Neural crest cell (in vitro differentiated cells): Measurements from ENCODE around the gene TECTA. TPM values are rescaled to one million over a fixed set of nuclear protein-coding genes. Genes with fewer than 3 reads are reported as not detected.

Experiments used
- DNase-seq: peaks from one replicate; pipeline ENCODE4 v3.0.0; 2021; ENCODE audit warnings: low read depth, mixed read lengths, low spot score
- H3K27ac Mint-ChIP-seq: one replicate; pipeline ENCODE4 v1.8.0; 2021; ENCODE audit warnings: mild to moderate bottlenecking, mixed read lengths; ENCODE audit not compliant: unreplicated experiment
- H3K27me3 Mint-ChIP-seq: 2 replicates; pipeline ENCODE4 v1.8.0; 2021; ENCODE audit warnings: low read depth, mild to moderate bottlenecking, mixed read lengths
- H3K36me3 Mint-ChIP-seq: 2 replicates; pipeline ENCODE4 v1.8.0; 2021; ENCODE audit warnings: low read depth, mild to moderate bottlenecking, mixed read lengths
- H3K4me1 Mint-ChIP-seq: 2 replicates; pipeline ENCODE4 v1.8.0; 2021; ENCODE audit warnings: mixed read lengths
- H3K4me3 Mint-ChIP-seq: one replicate; pipeline ENCODE4 v1.8.0; 2021; ENCODE audit warnings: mild to moderate bottlenecking, mixed read lengths
- H3K9me3 Mint-ChIP-seq: 2 replicates; pipeline ENCODE4 v1.8.0; 2021; ENCODE audit warnings: mixed read lengths
- total RNA-seq: library from RNA; stranded (reverse); gene quantifications from 2 replicates; pipeline ENCODE4 v1.2.1, GENCODE V29; 2021
- TF ChIP-seq, protein P1 (sequence below): fragments of 200-600 bp; sonication (generic); conservative IDR thresholded peaks from 2 replicates; pipeline ENCODE4 v1.5.0; 2021; ENCODE audit warnings: antibody characterized with exemption, mild to moderate bottlenecking

TECTA gene
- total RNA-seq, 1 donor from 2014 or later = 1.5 TPM

DNA sequence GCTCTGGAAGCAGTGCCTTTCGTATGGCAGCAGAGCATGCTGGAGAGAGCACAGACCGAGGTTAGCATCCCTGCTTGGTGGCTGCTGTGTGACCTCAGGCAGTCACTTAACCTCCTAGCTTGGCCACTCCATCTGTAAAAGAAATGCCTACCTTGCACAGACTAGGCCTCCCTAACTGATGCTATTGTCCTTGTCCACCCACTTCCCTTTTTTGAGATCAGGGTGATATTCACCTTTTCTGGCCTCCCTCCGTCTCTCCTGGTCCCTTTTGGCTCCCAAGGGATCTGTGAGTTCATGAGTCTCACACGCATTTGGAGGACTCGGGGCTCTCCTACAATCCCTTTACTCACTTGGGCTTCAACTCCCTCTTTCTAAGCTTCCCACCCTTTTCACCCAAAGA is 37.2 kb downstream of the TECTA start:
- no peak overlapping the region for H3K27ac Mint-ChIP-seq
- H3K27me3 Mint-ChIP-seq = no peaks in the 10 kb centered on the region
- TF ChIP-seq, protein P1, sequence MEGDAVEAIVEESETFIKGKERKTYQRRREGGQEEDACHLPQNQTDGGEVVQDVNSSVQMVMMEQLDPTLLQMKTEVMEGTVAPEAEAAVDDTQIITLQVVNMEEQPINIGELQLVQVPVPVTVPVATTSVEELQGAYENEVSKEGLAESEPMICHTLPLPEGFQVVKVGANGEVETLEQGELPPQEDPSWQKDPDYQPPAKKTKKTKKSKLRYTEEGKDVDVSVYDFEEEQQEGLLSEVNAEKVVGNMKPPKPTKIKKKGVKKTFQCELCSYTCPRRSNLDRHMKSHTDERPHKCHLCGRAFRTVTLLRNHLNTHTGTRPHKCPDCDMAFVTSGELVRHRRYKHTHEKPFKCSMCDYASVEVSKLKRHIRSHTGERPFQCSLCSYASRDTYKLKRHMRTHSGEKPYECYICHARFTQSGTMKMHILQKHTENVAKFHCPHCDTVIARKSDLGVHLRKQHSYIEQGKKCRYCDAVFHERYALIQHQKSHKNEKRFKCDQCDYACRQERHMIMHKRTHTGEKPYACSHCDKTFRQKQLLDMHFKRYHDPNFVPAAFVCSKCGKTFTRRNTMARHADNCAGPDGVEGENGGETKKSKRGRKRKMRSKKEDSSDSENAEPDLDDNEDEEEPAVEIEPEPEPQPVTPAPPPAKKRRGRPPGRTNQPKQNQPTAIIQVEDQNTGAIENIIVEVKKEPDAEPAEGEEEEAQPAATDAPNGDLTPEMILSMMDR = no peak
- H3K36me3 Mint-ChIP-seq = peaks cover 4% of the 10 kb centered on the region
- no peaks in the 10 kb centered on the region for H3K9me3 Mint-ChIP-seq
- DNase-seq = no peak
- H3K4me1 Mint-ChIP-seq = no peaks in the 10 kb centered on the region
- H3K4me3 Mint-ChIP-seq = no peak overlapping the region

DNA sequence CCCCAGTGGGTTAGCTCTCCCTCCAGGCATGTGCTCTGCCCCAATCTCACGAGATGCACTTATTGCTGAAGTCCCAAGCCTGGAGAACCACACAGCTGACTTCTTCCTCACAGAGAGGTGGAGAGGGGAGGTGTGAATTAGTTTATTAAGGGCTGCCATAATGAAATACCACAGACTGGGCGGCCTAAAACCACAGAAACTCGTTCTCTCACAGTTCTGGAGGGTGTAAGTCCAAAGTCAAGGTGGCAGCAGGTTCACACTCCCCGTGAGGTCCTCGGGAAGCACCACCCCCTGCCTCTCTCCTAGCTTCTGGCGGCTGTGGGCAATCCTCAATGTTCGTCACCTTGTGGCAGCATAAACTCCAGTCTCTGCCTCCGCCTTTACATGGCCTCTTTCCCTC is 39.3 kb downstream of the TECTA start:
- TF ChIP-seq, protein P1 = no peak

DNA sequence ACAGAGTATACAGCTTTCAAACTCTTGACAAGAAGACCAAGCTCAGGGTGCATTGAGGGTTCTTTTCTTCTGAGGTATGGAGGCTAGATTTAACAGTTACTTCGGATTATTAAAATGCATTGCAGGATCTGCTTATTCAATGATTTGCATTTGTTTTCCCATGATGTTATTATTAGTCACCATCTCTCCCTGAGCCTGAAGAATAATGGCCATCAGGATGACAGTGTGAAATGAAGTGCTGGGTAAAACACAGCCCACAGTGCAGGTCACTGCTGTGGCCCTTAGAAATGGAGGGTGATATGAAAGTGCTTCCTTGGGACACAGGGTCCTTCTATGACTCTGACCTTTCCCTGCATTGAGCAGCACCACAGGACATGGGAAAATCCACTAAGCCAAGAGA is 40.0 kb downstream of the TECTA start:
- TF ChIP-seq, protein P1 = no peak
- H3K4me1 Mint-ChIP-seq = no peaks in the 10 kb centered on the region
- peak overlapping the region; percentile 15 for H3K27ac Mint-ChIP-seq
- DNase-seq = no peak
- H3K27me3 Mint-ChIP-seq = no peaks in the 10 kb centered on the region
- H3K4me3 Mint-ChIP-seq = no peak overlapping the region
- H3K9me3 Mint-ChIP-seq = no peaks in the 10 kb centered on the region
- H3K36me3 Mint-ChIP-seq = no peaks in the 10 kb centered on the region

More for the DNA sequence above, 39.3 kb downstream of the TECTA start:
- Mint-ChIP-seq H3K27ac (no peak overlapping the region), H3K4me1 (no peaks in the 10 kb centered on the region), H3K4me3 (no peak overlapping the region), H3K36me3 (no peaks in the 10 kb centered on the region), H3K9me3 (no peaks in the 10 kb centered on the region), H3K27me3 (no peaks in the 10 kb centered on the region)
- DNase-seq = no peak

DNA sequence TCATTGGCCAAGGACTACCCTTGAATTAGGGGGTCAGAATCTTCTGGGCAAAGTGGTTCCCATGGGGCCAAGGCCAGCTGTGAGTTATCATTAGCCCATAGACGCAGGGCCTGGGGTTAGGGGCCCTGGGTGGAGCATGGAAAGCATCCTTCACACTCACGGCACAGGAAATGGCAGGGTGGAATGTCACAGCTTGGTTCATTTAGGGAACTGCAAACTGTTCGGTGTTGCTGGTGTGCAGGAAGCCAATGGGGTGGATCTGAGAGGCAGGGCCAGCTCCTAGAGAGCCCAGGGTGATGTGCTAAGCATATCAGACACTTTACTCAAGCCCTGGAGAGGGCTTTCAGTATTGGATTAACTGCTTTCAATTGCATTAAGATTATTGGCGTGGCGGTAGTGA is 42.9 kb downstream of the TECTA start:
- H3K4me3 Mint-ChIP-seq = no peak overlapping the region
- H3K27me3 Mint-ChIP-seq = no peaks in the 10 kb centered on the region
- DNase-seq = no peak
- no peaks in the 10 kb centered on the region for H3K36me3 Mint-ChIP-seq
- TF ChIP-seq, protein P1 = no peak
- no peaks in the 10 kb centered on the region for H3K4me1 Mint-ChIP-seq
- no peaks in the 10 kb centered on the region for H3K9me3 Mint-ChIP-seq
- no peak overlapping the region for H3K27ac Mint-ChIP-seq

DNA sequence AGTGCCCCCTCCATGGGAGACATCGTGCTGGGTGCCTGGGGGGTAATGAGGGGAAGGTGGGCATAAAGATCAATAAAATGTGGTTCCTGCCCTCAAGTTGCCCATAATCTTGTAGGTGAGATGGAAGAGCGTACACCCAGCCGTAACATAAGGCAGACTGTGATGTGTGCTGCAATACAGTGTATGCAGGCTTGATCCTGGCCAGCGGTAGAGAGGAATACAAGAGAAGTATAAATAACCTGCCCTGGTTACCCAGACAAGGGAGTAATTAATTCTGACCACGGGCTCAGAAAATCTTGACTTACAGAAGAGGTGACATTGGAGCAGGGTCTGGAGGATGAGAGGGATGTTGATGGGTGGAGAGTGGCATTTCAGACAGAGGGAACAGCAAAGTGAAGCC is 43.7 kb downstream of the TECTA start:
- TF ChIP-seq, protein P1 = no peak

DNA sequence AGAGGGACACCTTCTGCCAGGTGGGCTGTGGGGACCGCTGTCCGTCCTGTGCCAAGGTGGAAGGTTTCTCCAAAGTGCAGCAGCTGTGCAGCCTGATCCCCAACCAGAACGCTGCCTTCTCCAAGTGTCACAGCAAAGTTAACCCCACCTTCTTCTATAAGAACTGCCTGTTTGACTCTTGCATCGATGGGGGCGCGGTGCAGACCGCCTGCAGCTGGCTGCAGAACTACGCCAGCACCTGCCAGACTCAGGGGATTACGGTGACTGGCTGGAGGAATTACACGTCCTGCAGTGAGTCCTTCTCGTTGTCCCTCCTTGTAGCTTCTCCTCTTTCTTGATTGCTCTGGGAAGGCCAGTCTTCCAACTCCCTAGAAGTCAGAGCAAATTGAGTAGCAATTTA is 44.8 kb downstream of the TECTA start:
- no peak overlapping the region for H3K4me3 Mint-ChIP-seq
- H3K27ac Mint-ChIP-seq = no peak overlapping the region
- no peaks in the 10 kb centered on the region for H3K36me3 Mint-ChIP-seq
- DNase-seq = no peak
- no peaks in the 10 kb centered on the region for H3K27me3 Mint-ChIP-seq
- TF ChIP-seq, protein P1 = no peak
- H3K9me3 Mint-ChIP-seq = no peaks in the 10 kb centered on the region
- no peaks in the 10 kb centered on the region for H3K4me1 Mint-ChIP-seq

More for the DNA sequence above, 43.7 kb downstream of the TECTA start:
- Mint-ChIP-seq H3K27ac (peak overlapping the region; percentile 78), H3K27me3 (no peaks in the 10 kb centered on the region), H3K4me3 (no peak overlapping the region), H3K9me3 (no peaks in the 10 kb centered on the region), H3K36me3 (no peaks in the 10 kb centered on the region), H3K4me1 (no peaks in the 10 kb centered on the region)
- DNase-seq = no peak
